DND-41 (cell line): ENCODE data around the gene SOCS4.

Experiments used
- ATAC-seq: fragments of 200-7000 bp; cut with Tn5 transposase; 3 replicates; pipeline ENCODE4 v1.9.1; 2021; ENCODE audit warnings: low read depth; ENCODE audit not compliant: insufficient read depth
- DNase-seq: peaks from one replicate; pipeline ENCODE4 v3.0.0-alpha.2; 2020
- H2AFZ ChIP-seq: 2 replicates; pipeline ENCODE4 v1.6.0; 2012; ENCODE audit warnings: low read depth, low read length
- H3K27ac ChIP-seq: 2 replicates; pipeline ENCODE4 v1.5.1; 2012; ENCODE audit warnings: low read length, inconsistent platforms
- H3K27me3 ChIP-seq: fragments of 200-600 bp; sonication (generic); 2 replicates; pipeline ENCODE4 v1.6.0; 2012; ENCODE audit warnings: low read length, mild to moderate bottlenecking, inconsistent platforms; ENCODE audit not compliant: insufficient read depth, poor library complexity
- H3K36me3 ChIP-seq: 2 replicates; pipeline ENCODE4 v1.5.1; 2012; ENCODE audit warnings: low read length, inconsistent platforms; ENCODE audit not compliant: insufficient read depth
- H3K4me1 ChIP-seq: 2 replicates; pipeline ENCODE4 v1.5.1; 2012; ENCODE audit warnings: mild to moderate bottlenecking, low read length; ENCODE audit not compliant: insufficient read depth
- H3K4me2 ChIP-seq: 2 replicates; pipeline ENCODE4 v1.6.0; 2012; ENCODE audit warnings: mild to moderate bottlenecking, moderate library complexity, low read length, inconsistent platforms; ENCODE audit not compliant: insufficient read depth
- H3K4me3 ChIP-seq, 2 experiments: fragments of 200-600 bp in 1 of 2; shearing (Covaris generic) in 1 of 2; 2 replicates each; pipeline ENCODE4 v1.5.1; 2012 to 2016; ENCODE audit warnings: inconsistent platforms in 2 of 2, low read length in 2 of 2, mild to moderate bottlenecking in 2 of 2, low read depth in 1 of 2, moderate library complexity in 1 of 2
- H3K79me2 ChIP-seq: 2 replicates; pipeline ENCODE4 v1.6.0; 2012; ENCODE audit warnings: low read length, inconsistent platforms; ENCODE audit not compliant: insufficient read depth
- H3K9ac ChIP-seq: 2 replicates; pipeline ENCODE4 v1.6.0; 2012; ENCODE audit warnings: low read depth, mild to moderate bottlenecking, inconsistent platforms, low read length, moderate library complexity
- H3K9me3 ChIP-seq: 2 replicates; pipeline ENCODE4 v1.5.1; 2012; ENCODE audit warnings: low read length, moderate library complexity, mild to moderate bottlenecking, inconsistent platforms; ENCODE audit not compliant: insufficient read depth, severe bottlenecking
- H4K20me1 ChIP-seq: 2 replicates; pipeline ENCODE4 v1.6.0; 2012; ENCODE audit warnings: low read length; ENCODE audit not compliant: insufficient read depth
- EZH2 ChIP-seq: IDR thresholded peaks from 3 replicates; pipeline ENCODE4 v1.6.1; 2012; ENCODE audit warnings: borderline replicate concordance, low read depth, mild to moderate bottlenecking, moderate library complexity, low read length, inconsistent platforms; ENCODE audit not compliant: severe bottlenecking
- TF ChIP-seq, protein P1 (sequence below): IDR thresholded peaks from 2 replicates; pipeline ENCODE4 v1.5.1; 2012; ENCODE audit warnings: borderline replicate concordance, low read length, moderate library complexity, mild to moderate bottlenecking; ENCODE audit not compliant: poor library complexity, severe bottlenecking; ENCODE audit errors: extremely low read depth

Gene SOCS4

DNA sequence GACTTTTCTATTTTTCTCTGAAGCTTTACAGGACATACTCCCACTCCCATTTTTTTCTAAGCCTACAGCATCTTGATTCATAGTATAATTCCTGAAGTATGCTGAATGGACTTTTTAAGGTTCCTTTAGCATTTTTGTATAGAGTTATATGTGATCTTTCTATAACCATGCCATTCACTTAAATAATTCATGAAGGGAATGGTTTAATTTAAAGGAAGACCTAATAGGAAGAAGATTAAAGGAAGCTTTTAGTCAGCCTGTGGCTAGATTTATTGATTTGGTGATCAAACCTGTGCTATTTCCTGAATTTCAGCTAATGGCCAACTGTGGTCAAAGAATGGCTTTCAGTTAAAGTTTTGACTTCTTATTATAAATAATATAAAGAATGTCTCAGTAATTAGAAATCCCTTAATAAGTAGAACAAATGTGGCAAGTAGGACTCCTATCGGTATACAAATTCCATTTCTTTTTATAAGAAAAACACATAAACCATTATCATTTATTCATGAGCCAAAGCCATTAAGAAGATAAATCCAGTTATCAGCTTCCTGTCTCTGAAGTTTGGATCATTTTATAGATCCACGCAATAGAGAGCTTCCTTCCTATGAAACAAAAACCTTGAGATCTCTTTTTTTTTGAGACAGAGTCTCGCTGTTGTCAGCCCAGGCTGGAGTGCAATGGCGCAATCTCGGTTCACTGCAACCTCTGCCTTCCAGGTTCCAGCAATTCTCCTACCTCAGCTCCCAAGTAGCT lies 20.4 kb downstream of the SOCS4 start:
- peaks cover 10% of the 10 kb centered on the region for H3K79me2 ChIP-seq
- no peaks in the 10 kb centered on the region for H3K27me3 ChIP-seq
- ATAC-seq (no peak), DNase-seq (no peak)
- no peak overlapping the region for H3K9ac ChIP-seq
- peaks cover 4% of the 10 kb centered on the region; the same call in 1 of the 2 replicates for H4K20me1 ChIP-seq
- H3K4me3 ChIP-seq: no peak overlapping the region
- no peak overlapping the region for H3K27ac ChIP-seq
- H3K4me2 ChIP-seq: no peak overlapping the region
- TF ChIP-seq, protein P1, sequence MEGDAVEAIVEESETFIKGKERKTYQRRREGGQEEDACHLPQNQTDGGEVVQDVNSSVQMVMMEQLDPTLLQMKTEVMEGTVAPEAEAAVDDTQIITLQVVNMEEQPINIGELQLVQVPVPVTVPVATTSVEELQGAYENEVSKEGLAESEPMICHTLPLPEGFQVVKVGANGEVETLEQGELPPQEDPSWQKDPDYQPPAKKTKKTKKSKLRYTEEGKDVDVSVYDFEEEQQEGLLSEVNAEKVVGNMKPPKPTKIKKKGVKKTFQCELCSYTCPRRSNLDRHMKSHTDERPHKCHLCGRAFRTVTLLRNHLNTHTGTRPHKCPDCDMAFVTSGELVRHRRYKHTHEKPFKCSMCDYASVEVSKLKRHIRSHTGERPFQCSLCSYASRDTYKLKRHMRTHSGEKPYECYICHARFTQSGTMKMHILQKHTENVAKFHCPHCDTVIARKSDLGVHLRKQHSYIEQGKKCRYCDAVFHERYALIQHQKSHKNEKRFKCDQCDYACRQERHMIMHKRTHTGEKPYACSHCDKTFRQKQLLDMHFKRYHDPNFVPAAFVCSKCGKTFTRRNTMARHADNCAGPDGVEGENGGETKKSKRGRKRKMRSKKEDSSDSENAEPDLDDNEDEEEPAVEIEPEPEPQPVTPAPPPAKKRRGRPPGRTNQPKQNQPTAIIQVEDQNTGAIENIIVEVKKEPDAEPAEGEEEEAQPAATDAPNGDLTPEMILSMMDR: no peak
- no peak for TF ChIP-seq EZH2
- H3K9me3 ChIP-seq: no peaks in the 10 kb centered on the region
- H3K36me3 ChIP-seq: peaks cover 28% of the 10 kb centered on the region
- peaks cover 13% of the 10 kb centered on the region for H3K4me1 ChIP-seq
- no peak overlapping the region for H2AFZ ChIP-seq

DNA sequence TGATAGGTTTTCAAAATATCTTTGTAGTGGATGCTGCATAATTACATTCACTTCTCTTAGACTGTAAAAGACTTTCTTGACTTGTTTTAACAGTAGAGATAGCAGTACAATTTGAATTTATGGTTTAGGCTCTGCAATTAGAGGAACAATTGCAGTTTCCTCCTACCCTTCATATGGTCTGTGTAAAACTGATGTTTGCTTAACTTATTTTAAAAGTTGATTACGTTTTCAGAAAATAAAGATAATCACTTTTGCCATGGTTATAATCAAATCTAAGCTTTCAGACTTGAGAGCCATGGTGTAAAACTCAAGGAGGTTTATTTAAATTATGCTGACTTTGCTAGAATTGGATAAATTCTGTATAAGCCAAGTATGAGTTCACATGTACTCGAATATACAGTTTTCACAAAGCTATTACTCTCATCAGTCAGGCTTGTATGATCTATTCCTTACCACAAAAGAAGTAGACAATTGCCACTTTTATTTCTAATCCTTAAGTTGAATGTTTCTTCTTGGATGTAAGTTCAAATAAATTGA lies 21.9 kb downstream of the SOCS4 start:
- Histone ChIP-seq H3K79me2 (peaks cover 25% of the 10 kb centered on the region), H4K20me1 (peaks cover 19% of the 10 kb centered on the region), H3K9ac (no peak overlapping the region), H3K4me2 (no peak overlapping the region), H3K36me3 (peaks cover 23% of the 10 kb centered on the region), H3K27ac (no peak overlapping the region), H3K27me3 (no peaks in the 10 kb centered on the region), H3K4me3 (no peak overlapping the region), H2AFZ (no peak overlapping the region), H3K4me1 (peaks cover 28% of the 10 kb centered on the region), H3K9me3 (no peaks in the 10 kb centered on the region)
- ATAC-seq (no peak), DNase-seq (no peak)
- TF ChIP-seq, protein P1: no peak
- no peak for TF ChIP-seq EZH2

DNA sequence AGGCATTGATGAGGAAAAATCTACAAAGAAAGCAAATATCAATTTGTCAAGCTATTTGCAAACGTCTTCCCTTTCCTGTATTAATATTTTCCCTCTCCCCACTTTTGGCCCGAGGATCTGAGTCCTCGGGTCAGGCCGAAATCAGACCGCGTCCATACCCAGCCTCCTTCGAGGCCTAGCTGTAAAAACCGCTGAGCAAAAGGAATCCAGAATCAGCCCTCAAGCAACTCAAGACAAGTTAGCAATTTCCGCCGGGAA lies 24.1 kb downstream of the SOCS4 start:
- H3K9me3 ChIP-seq: no peaks in the 10 kb centered on the region
- H3K36me3 ChIP-seq: peaks cover 21% of the 10 kb centered on the region
- peak overlapping the region; percentile 79 for H2AFZ ChIP-seq
- no peak for DNase-seq
- H3K9ac ChIP-seq: peak overlapping the region; percentile 98
- H3K27me3 ChIP-seq: no peaks in the 10 kb centered on the region
- peaks cover 37% of the 10 kb centered on the region for H4K20me1 ChIP-seq
- H3K4me3 ChIP-seq: peak overlapping the region; percentile 14 to 83; a peak in 3 of 4 replicates
- no peak for ATAC-seq
- H3K4me1 ChIP-seq: peaks cover 44% of the 10 kb centered on the region
- peak overlapping the region; percentile 89 for H3K4me2 ChIP-seq
- peaks cover 46% of the 10 kb centered on the region for H3K79me2 ChIP-seq
- peak overlapping the region; percentile 83 for H3K27ac ChIP-seq
- TF ChIP-seq EZH2: no peak
- TF ChIP-seq, protein P1: no peak
